HepG2 (cell line): ENCODE measurements around the gene ARFGEF3. TPM values are rescaled to one million over a fixed set of nuclear protein-coding genes. Genes with fewer than 3 reads are reported as not detected.
A peak's percentile ranks its signal among the peaks of the same experiment; 100 is the strongest.

Source experiments
- AKAP8 ChIP-seq: sonication (generic); formaldehyde crosslinking; IDR thresholded peaks from 2 replicates; pipeline ENCODE4 v1.5.1; 2020; ENCODE audit warnings: mild to moderate bottlenecking, missing genetic modification reagents
- CEBPB ChIP-seq: IDR thresholded peaks from 2 replicates; pipeline ENCODE4 v1.6.1; 2011; ENCODE audit warnings: low read depth, low read length, improper control_type of control experiment, borderline replicate concordance
- FOXJ3 ChIP-seq: sonication (generic); formaldehyde crosslinking; IDR thresholded peaks from 2 replicates; pipeline ENCODE4 v1.4.0; 2020; ENCODE audit warnings: missing genetic modification reagents, mild to moderate bottlenecking, borderline replicate concordance
- FOXK2 ChIP-seq: fragments of 450-650 bp; IDR thresholded peaks from 2 replicates; pipeline ENCODE4 v1.6.1; 2016
- HDAC2 ChIP-seq: sonication (generic); formaldehyde crosslinking; IDR thresholded peaks from 2 replicates; pipeline ENCODE4 v1.4.0; 2020; ENCODE audit warnings: missing genetic modification reagents
- HHEX ChIP-seq: IDR thresholded peaks from 2 replicates; pipeline ENCODE4 v1.6.1; 2016; ENCODE audit warnings: control low read depth
- HOXA3 ChIP-seq: sonication (generic); formaldehyde crosslinking; IDR thresholded peaks from 2 replicates; pipeline ENCODE4 v1.5.0; 2020; ENCODE audit warnings: missing genetic modification reagents
- IRX3 ChIP-seq: sonication (generic); formaldehyde crosslinking; IDR thresholded peaks from 2 replicates; pipeline ENCODE4 v1.8.1; 2023; ENCODE audit warnings: mild to moderate bottlenecking, low read depth, missing genetic modification reagents, borderline replicate concordance
- JUN ChIP-seq: sonication (generic); formaldehyde crosslinking; IDR thresholded peaks from 2 replicates; pipeline ENCODE4 v1.4.0; 2020; ENCODE audit warnings: mild to moderate bottlenecking, missing genetic modification reagents
- KDM1A ChIP-seq: IDR thresholded peaks from 2 replicates; pipeline ENCODE4 v1.6.1; 2016; ENCODE audit warnings: missing compliant biosample characterization
- KDM5B ChIP-seq: sonication (generic); formaldehyde crosslinking; IDR thresholded peaks from 2 replicates; pipeline ENCODE4 v1.4.0; 2020; ENCODE audit warnings: missing genetic modification reagents, mild to moderate bottlenecking, borderline replicate concordance
- MXD4 ChIP-seq: IDR thresholded peaks from 2 replicates; pipeline ENCODE4 v1.6.1; 2016; ENCODE audit warnings: mild to moderate bottlenecking, missing biosample characterization, missing genetic modification reagents
- NCOA1 ChIP-seq: sonication (generic); formaldehyde crosslinking; IDR thresholded peaks from 2 replicates; pipeline ENCODE4 v1.9.0; 2021; ENCODE audit warnings: missing genetic modification reagents
- NFATC3 ChIP-seq: sonication (generic); formaldehyde crosslinking; IDR thresholded peaks from 2 replicates; pipeline ENCODE4 v1.5.1; 2020; ENCODE audit warnings: mild to moderate bottlenecking, missing genetic modification reagents
- PHF8 ChIP-seq: sonication (generic); formaldehyde crosslinking; IDR thresholded peaks from 2 replicates; pipeline ENCODE4 v1.5.0; 2020; ENCODE audit warnings: missing genetic modification reagents
- RAD51 ChIP-seq: fragments of 450-650 bp; IDR thresholded peaks from 2 replicates; pipeline ENCODE4 v1.6.1; 2016; ENCODE audit warnings: borderline replicate concordance
- SIX4 ChIP-seq: sonication (generic); formaldehyde crosslinking; IDR thresholded peaks from 2 replicates; pipeline ENCODE4 v1.4.0; 2020; ENCODE audit warnings: missing genetic modification reagents
- SOX6 ChIP-seq, 2 experiments: fragments of 450-650 bp in 1 of 2; sonication (generic) in 1 of 2; formaldehyde crosslinking in 1 of 2; IDR thresholded peaks; 2 replicates each; pipeline versions ENCODE4 v1.4.0 to v1.6.1; 2017 to 2020; ENCODE audit warnings: antibody characterized with exemption in 1 of 2, mild to moderate bottlenecking in 1 of 2, missing genetic modification reagents in 1 of 2
- SP1 ChIP-seq, 2 experiments: fragments of 450-650 bp in 1 of 2; sonication (generic) in 1 of 2; formaldehyde crosslinking in 1 of 2; IDR thresholded peaks; 2 replicates each; pipeline versions ENCODE4 v1.4.0 to v1.6.1; 2016 to 2020; ENCODE audit warnings: missing genetic modification reagents in 1 of 2
- TARDBP ChIP-seq: sonication (generic); formaldehyde crosslinking; IDR thresholded peaks from 2 replicates; pipeline ENCODE4 v1.8.0; 2022; ENCODE audit warnings: mild to moderate bottlenecking, missing genetic modification reagents
- TGIF2 ChIP-seq: IDR thresholded peaks from 2 replicates; pipeline ENCODE4 v1.6.1; 2016; ENCODE audit warnings: control low read depth, missing compliant biosample characterization
- TMF1 ChIP-seq: sonication (generic); formaldehyde crosslinking; IDR thresholded peaks from 2 replicates; pipeline ENCODE4 v1.8.1; 2022; ENCODE audit warnings: low read depth, missing genetic modification reagents
- ZKSCAN5 ChIP-seq: sonication (generic); formaldehyde crosslinking; IDR thresholded peaks from 2 replicates; pipeline ENCODE4 v1.5.1; 2020; ENCODE audit warnings: mild to moderate bottlenecking, missing genetic modification reagents
- ZKSCAN8 ChIP-seq: IDR thresholded peaks from 2 replicates; pipeline ENCODE4 v1.6.1; 2016; ENCODE audit warnings: borderline replicate concordance, missing genetic modification reagents, missing compliant biosample characterization
- ZMYM3 ChIP-seq: sonication (generic); formaldehyde crosslinking; IDR thresholded peaks from 2 replicates; pipeline ENCODE4 v1.5.1; 2020; ENCODE audit warnings: mild to moderate bottlenecking, missing genetic modification reagents
- ZNF20 ChIP-seq: sonication (generic); formaldehyde crosslinking; IDR thresholded peaks from 2 replicates; pipeline ENCODE4 v1.4.0; 2020; ENCODE audit warnings: mild to moderate bottlenecking, moderate library complexity, missing genetic modification reagents
- ZNF337 ChIP-seq: sonication (generic); formaldehyde crosslinking; IDR thresholded peaks from 2 replicates; pipeline ENCODE4 v1.5.1; 2020; ENCODE audit warnings: missing genetic modification reagents, low read depth, mild to moderate bottlenecking, borderline replicate concordance
- polyA plus RNA-seq, 8 experiments: library from polyadenylated mRNA; depleted of rRNA in 3 of 8; stranded (reverse) in 7 of 8; unstranded in 1 of 8; fragments of >200 nt; fragmentation: Illumina TruSeq in 4 of 8; extraction: Trizol in 4 of 8; gene quantifications; 2 replicates each; pipeline versions ENCODE4 v1.2.1 to v1.2.3, GENCODE V29; 2011 to 2016; ENCODE audit warnings: low read depth in 4 of 8, missing spikeins in 1 of 8, mixed read lengths in 1 of 8; ENCODE audit not compliant: insufficient read depth in 1 of 8
- total RNA-seq, 5 experiments: library from RNA; depleted of rRNA; stranded (reverse); fragments of >200 nt; fragmentation: Illumina TruSeq; extraction: Trizol; gene quantifications; 2 replicates each; pipeline ENCODE4 v1.2.3, GENCODE V29; 2016; ENCODE audit warnings: low read depth in 1 of 5
- TF ChIP-seq, protein P1 (sequence below): sonication (generic); formaldehyde crosslinking; IDR thresholded peaks from 2 replicates; pipeline ENCODE4 v1.5.0; 2020; ENCODE audit warnings: mild to moderate bottlenecking, low read depth, missing genetic modification reagents, borderline replicate concordance
- TF ChIP-seq, protein P2 (sequence below): fragments of 450-650 bp; IDR thresholded peaks from 2 replicates; pipeline ENCODE4 v1.6.1; 2016

ARFGEF3 gene
- total and polyA plus RNA-seq, 2 of the 13 experiments (the other 11 are each of a cell fraction or from before 2014, with no cell fraction given): 0.60 to 2.6 TPM

DNA sequence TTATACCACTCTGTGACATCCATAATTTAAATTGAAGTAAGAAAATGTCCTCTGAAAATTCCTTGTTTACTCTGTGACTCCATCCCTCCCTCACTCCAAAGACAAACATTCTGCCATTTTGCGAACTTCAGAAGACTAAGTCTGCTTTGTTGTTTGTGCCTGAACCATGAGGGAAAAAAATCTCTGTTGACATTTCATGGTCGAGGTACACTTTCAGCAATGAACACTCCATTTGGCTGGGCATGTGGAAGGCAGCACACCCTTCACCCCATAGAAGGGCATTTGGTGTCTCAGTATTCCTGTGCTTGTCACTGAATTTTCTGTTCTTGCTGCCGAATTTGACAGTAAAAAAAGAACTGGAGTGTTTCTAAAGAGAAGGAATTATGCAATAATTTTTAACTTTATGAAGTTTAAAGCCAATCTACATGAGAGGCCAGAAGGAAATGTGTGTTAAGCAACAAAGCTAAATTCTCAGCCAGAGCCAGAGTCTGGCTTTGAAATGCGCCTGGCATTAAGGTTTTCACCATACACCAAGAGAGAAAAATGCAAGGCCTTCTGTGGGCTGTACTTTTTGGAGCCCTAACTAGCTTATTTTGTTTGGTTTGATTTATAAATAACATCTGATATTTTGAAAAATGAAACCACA lies 61.3 kb downstream of the ARFGEF3 start (continued):
- no peak for TF ChIP-seq TMF1 (CRISPR knock-in tag)
- TF ChIP-seq NCOA1 (CRISPR knock-in tag): peak; percentile 74; the same call in 1 of the 2 replicates
- TF ChIP-seq AKAP8: 0 out of 2 replicates have a peak, but pooled peaks have one; percentile 53
- TF ChIP-seq FOXJ3 (CRISPR knock-in tag): peak; percentile 86
- no peak for TF ChIP-seq SP1 (IDR thresholded peaks at IDR 0.05)
- 0 out of 2 replicates have a peak, but pooled peaks have one; percentile 37 for TF ChIP-seq SP1 (CRISPR knock-in tag; IDR thresholded peaks at IDR 0.05)
- no peak for TF ChIP-seq KDM5B (CRISPR knock-in tag)
- TF ChIP-seq ZNF337 (CRISPR knock-in tag): peak; percentile 90; the same call in 1 of the 2 replicates
- peak; percentile 88 for TF ChIP-seq ZMYM3 (CRISPR knock-in tag)
- TF ChIP-seq PHF8: 0 out of 2 replicates have a peak, but pooled peaks have one; percentile 42
- TF ChIP-seq ZNF20 (CRISPR knock-in tag): no peak
- TF ChIP-seq SOX6 (IDR thresholded peaks at IDR 0.05): no peak
- peak; percentile 94 for TF ChIP-seq SOX6 (CRISPR knock-in tag; IDR thresholded peaks at IDR 0.05)
- TF ChIP-seq HOXA3 (CRISPR knock-in tag): peak; percentile 96
- no peak for TF ChIP-seq RAD51
- peak; percentile 83 for TF ChIP-seq MXD4 (CRISPR knock-in tag)
- TF ChIP-seq, protein P1, sequence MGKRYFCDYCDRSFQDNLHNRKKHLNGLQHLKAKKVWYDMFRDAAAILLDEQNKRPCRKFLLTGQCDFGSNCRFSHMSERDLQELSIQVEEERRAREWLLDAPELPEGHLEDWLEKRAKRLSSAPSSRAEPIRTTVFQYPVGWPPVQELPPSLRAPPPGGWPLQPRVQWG (CRISPR knock-in tag): no peak
- TF ChIP-seq TGIF2 (CRISPR knock-in tag): peak; percentile 83; the same call in 1 of the 2 replicates
- peak; percentile 91 for TF ChIP-seq HDAC2 (CRISPR knock-in tag)
- TF ChIP-seq CEBPB: peak; percentile 54; the same call in 1 of the 2 replicates
- TF ChIP-seq ZKSCAN8 (CRISPR knock-in tag): peak; percentile 94
- TF ChIP-seq NFATC3 (CRISPR knock-in tag): no peak
- TF ChIP-seq, protein P2, sequence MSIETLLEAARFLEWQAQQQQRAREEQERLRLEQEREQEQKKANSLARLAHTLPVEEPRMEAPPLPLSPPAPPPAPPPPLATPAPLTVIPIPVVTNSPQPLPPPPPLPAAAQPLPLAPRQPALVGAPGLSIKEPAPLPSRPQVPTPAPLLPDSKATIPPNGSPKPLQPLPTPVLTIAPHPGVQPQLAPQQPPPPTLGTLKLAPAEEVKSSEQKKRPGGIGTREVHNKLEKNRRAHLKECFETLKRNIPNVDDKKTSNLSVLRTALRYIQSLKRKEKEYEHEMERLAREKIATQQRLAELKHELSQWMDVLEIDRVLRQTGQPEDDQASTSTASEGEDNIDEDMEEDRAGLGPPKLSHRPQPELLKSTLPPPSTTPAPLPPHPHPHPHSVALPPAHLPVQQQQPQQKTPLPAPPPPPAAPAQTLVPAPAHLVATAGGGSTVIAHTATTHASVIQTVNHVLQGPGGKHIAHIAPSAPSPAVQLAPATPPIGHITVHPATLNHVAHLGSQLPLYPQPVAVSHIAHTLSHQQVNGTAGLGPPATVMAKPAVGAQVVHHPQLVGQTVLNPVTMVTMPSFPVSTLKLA: peak; percentile 66
- peak; percentile 79; the same call in 1 of the 2 replicates for TF ChIP-seq KDM1A
- no peak for TF ChIP-seq IRX3 (CRISPR knock-in tag)
- TF ChIP-seq JUN (CRISPR knock-in tag): no peak
- TF ChIP-seq FOXK2: peak; percentile 86
- peak; percentile 84 for TF ChIP-seq TARDBP (CRISPR knock-in tag)
- TF ChIP-seq SIX4 (CRISPR knock-in tag): peak; percentile 57; the same call in 1 of the 2 replicates
- peak; percentile 48; the same call in 1 of the 2 replicates for TF ChIP-seq HHEX (CRISPR knock-in tag)
- no peak for TF ChIP-seq ZKSCAN5
